NB4 (cell line): Measurements from ENCODE around the gene HSPB7.

Experiments
- DNase-seq: peaks from one replicate; pipeline ENCODE4 v3.0.0; 2010; ENCODE audit warnings: low read depth
- H3K4me3 ChIP-seq: one replicate; pipeline ENCODE4 v1.5.1; 2011; ENCODE audit warnings: mild to moderate bottlenecking, low read depth, low read length, moderate library complexity
- MYC ChIP-seq: IDR thresholded peaks from 2 replicates; pipeline ENCODE4 v1.6.1; 2011; ENCODE audit warnings: low read depth, low read length
- POLR2A ChIP-seq: IDR thresholded peaks from 2 replicates; pipeline ENCODE4 v1.6.1; 2011; ENCODE audit warnings: mild to moderate bottlenecking; ENCODE audit not compliant: insufficient read length; ENCODE audit errors: extremely low read depth
- TF ChIP-seq, protein P1 (sequence below): IDR thresholded peaks from one replicate; pipeline ENCODE4 v1.5.1; 2012; ENCODE audit warnings: low read depth, low read length
- TF ChIP-seq, protein P2 (sequence below): IDR thresholded peaks from 2 replicates; pipeline ENCODE4 v1.6.1; 2011; ENCODE audit warnings: low read depth, low read length

The HSPB7 gene

DNA sequence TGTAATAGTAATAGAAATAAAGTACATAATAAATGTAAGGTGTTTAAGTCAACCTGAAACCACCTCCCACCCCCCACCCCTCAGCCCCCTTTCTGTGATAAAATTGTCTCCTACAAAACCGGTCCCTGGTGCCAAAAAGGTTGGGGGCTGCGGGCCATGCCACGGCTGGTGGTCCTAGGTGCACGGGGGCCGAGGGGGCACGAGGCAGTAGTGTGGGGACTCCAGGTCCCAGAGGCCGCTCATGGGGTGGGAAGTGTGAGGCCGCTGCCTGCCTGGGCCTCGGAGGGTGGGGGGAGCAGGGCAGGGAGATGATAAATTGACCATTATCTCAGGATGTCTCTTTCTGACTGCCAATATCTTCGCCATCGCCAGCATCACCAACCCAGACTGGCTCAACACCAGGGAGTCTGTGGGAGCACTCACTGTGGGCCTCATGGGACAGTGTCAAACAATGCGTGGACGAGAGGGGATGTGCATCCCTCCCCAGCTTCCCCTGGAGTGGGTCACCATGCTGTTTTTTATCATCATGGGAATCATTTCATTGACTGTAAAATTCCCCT lies 48.4 kb downstream of the HSPB7 start:
- no peak overlapping the region for H3K4me3 ChIP-seq
- TF ChIP-seq, protein P1, sequence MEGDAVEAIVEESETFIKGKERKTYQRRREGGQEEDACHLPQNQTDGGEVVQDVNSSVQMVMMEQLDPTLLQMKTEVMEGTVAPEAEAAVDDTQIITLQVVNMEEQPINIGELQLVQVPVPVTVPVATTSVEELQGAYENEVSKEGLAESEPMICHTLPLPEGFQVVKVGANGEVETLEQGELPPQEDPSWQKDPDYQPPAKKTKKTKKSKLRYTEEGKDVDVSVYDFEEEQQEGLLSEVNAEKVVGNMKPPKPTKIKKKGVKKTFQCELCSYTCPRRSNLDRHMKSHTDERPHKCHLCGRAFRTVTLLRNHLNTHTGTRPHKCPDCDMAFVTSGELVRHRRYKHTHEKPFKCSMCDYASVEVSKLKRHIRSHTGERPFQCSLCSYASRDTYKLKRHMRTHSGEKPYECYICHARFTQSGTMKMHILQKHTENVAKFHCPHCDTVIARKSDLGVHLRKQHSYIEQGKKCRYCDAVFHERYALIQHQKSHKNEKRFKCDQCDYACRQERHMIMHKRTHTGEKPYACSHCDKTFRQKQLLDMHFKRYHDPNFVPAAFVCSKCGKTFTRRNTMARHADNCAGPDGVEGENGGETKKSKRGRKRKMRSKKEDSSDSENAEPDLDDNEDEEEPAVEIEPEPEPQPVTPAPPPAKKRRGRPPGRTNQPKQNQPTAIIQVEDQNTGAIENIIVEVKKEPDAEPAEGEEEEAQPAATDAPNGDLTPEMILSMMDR: no peak
- TF ChIP-seq MYC (no peak), POLR2A (no peak)
- TF ChIP-seq, protein P2, sequence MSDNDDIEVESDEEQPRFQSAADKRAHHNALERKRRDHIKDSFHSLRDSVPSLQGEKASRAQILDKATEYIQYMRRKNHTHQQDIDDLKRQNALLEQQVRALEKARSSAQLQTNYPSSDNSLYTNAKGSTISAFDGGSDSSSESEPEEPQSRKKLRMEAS: no peak
- no peak for DNase-seq

DNA sequence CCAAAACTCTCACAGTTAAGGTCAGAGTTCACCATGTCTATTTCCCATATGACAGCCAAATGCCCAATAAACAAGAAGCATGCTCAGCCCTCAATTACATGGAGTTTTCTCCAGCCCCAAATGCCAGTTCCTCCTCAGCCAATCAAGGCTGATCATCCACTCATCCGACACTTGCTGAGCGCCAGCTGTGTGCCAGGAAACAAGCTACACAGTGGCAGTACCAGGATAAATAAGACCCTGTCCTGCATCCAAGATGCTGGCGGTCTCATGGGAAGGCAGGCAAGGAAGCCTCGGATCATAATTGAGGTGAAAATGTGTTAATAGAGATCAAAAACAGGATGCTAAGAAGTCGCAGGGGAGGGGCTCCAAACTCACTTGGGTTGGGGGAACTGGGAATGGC lies 49.7 kb downstream of the HSPB7 start:
- no peak for DNase-seq
- TF ChIP-seq MYC: no peak
- no peak for TF ChIP-seq POLR2A
- TF ChIP-seq, protein P1: no peak
- TF ChIP-seq, protein P2: no peak
- H3K4me3 ChIP-seq: no peak overlapping the region

DNA sequence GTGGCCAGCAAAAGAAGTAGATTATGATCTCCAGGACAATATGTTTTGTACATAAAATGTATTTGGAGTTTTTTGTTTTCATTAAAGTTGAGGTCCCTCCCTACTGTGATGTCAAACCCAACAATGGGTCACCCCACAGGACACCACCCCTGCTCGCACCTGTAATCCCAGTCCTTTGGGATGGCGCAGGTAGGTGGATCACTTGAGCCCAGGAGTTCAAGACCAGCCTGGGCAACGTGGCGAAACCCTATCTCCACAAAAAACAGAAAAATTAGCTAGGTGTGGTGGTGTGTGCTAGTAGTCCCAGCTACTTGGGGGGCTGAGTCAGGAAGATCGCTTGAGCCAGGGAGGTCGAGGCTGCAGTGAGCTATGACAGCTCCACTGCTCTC lies 50.9 kb downstream of the HSPB7 start:
- DNase-seq: no peak
- TF ChIP-seq, protein P2: no peak
- no peak for TF ChIP-seq POLR2A
- no peak overlapping the region for H3K4me3 ChIP-seq

DNA sequence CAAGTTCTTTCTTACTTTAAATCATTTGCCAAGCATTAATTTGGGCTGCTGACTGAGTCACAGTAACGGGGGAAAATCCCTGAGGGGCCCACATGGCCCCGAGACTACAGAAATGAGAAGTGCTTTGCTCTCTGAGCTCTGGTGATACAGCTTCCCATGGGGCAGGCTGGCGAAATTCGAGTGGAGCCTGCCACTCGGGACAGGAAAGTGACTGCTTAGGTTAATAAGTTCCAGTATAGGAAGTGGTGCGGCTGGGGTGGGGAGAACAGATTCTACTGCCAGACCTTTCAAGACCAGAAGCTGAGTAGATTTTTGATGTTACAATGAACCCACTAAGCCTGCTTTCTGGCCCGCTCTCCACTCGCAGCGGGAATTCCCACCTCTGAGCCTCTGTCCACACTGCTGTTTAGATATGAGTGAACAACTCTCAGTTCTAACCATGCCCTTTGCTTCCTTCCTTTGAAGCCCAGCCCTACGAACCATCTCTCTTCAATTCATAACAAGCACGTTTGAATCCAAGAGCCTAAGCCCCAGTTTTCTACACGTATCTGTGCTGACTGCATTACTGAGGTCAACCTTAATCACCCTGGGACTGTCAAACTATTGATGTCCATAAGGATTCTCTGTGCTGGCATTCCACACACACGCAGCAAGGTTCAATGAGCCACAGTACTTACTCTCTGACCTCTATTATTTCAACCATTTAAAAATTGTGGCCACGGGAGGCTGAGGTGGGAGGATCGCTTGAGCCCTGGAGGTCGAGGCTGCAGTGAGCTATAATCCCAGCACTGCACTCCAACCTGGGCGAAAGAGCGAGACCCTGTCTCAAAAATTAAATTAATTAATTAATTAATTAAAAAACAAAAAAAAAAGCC lies 51.5 kb downstream of the HSPB7 start:
- TF ChIP-seq MYC: no peak
- no peak for TF ChIP-seq POLR2A
- peak; percentile 68 for DNase-seq
- no peak overlapping the region for H3K4me3 ChIP-seq

DNA sequence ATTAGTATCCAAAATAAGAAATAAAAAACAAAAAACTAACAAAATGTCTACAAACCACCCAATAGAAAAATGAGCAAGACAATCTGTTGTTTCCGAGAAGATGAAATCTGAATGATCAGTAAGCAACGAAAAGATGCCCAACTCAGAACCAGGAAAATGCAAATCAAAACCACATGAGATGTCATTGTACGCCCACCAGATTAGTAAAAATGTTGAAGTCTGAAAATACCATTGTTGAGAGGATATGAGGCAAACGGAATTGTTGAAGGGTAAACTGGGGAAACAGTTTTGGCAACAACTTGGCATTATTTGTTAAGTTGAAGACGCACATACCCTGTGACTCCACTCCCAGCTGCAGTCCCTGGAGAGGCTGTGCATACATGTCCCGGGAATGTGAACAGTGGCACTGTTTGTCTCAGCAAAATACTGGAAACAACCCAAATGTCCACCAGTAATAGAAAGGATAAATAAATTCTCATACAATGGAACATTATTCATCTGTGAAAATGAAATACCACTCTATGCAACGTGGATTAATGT lies 52.5 kb downstream of the HSPB7 start:
- TF ChIP-seq POLR2A (no peak), MYC (no peak)
- H3K4me3 ChIP-seq: no peak overlapping the region
- DNase-seq: no peak
